Lower leg skin (tissue), 4 donors: ENCODE measurements around the gene CCDC82. TPM values are rescaled to one million over a fixed set of nuclear protein-coding genes. Genes with fewer than 3 reads are reported as not detected.

ENCODE experiments used
- DNase-seq, 2 donors: peaks; one replicate each; pipeline ENCODE4 v3.0.0-alpha.2; 2019; ENCODE audit warnings: low spot score in 2 of 2
- H3K4me3 ChIP-seq: fragments of 200-600 bp; sonication (generic); 2 replicates; pipeline ENCODE4 v1.5.1; 2017; ENCODE audit warnings: mild to moderate bottlenecking, low read depth; ENCODE audit not compliant: poor library complexity, severe bottlenecking
- POLR2A ChIP-seq, 2 donors: fragments of 450-650 bp; IDR thresholded peaks; one replicate each; pipeline ENCODE4 v1.6.1; 2016 to 2017; ENCODE audit warnings: antibody characterized with exemption in 2 of 2, mild to moderate bottlenecking in 1 of 2, moderate library complexity in 1 of 2
- WGBS, 2 donors: methylation state at CpG; one replicate each; pipeline ENCODE4 v1.1.5; 2018; 5-methylcytosine and 5-hydroxymethylcytosine counted together
- intact Hi-C: fragments of 100-400 bp; cut with DNase I; formaldehyde crosslinking; loops from one replicate; pipeline ENCODE4 v1.15.0; 2023; ENCODE audit warnings: low total_unique reads
- total RNA-seq, 4 donors: library from RNA; depleted of rRNA; stranded (reverse); fragments of >200 nt; gene quantifications; one replicate each; pipeline ENCODE4 v1.1.0, GENCODE V29; 2016
- TF ChIP-seq, protein P1 (sequence below), 3 donors: fragments of 450-650 bp; IDR thresholded peaks; one replicate each; pipeline ENCODE4 v1.5.1; 2016; ENCODE audit warnings: antibody characterized with exemption in 3 of 3, mild to moderate bottlenecking in 3 of 3, moderate library complexity in 2 of 3

Gene CCDC82
- total RNA-seq, 4 donors from 2014 or later = 5.4 to 15.2 (median 7.8) TPM

DNA sequence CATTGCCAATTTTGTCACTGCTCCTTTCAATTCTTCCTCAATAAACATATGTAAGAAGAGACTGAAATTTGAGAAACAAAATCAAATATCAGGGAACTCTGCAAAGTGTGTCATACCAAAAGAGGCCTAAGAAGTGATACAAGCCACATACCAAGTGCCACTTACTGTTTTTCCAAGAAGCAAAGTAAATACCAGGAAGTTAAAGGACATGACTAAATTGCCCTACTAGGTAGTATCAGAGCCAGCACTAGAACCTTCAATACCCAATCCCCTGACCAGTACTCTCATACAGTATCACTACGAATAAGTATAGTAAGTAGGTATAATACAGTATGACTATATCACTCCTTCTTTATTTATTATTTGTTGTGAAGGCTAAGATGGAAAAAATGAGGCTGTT, 60.3 kb downstream of the CCDC82 start:
- TF ChIP-seq, protein P1, sequence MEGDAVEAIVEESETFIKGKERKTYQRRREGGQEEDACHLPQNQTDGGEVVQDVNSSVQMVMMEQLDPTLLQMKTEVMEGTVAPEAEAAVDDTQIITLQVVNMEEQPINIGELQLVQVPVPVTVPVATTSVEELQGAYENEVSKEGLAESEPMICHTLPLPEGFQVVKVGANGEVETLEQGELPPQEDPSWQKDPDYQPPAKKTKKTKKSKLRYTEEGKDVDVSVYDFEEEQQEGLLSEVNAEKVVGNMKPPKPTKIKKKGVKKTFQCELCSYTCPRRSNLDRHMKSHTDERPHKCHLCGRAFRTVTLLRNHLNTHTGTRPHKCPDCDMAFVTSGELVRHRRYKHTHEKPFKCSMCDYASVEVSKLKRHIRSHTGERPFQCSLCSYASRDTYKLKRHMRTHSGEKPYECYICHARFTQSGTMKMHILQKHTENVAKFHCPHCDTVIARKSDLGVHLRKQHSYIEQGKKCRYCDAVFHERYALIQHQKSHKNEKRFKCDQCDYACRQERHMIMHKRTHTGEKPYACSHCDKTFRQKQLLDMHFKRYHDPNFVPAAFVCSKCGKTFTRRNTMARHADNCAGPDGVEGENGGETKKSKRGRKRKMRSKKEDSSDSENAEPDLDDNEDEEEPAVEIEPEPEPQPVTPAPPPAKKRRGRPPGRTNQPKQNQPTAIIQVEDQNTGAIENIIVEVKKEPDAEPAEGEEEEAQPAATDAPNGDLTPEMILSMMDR (IDR thresholded peaks at IDR 0.05) = no peak
- no peak for TF ChIP-seq POLR2A (IDR thresholded peaks at IDR 0.05)
- WGBS, 2 donors = 91 to 92% methylated on average over 1 of the region's 1 CpG
- intact Hi-C loops = no loop called here
- no peak for DNase-seq
- no peak overlapping the region for H3K4me3 ChIP-seq

DNA sequence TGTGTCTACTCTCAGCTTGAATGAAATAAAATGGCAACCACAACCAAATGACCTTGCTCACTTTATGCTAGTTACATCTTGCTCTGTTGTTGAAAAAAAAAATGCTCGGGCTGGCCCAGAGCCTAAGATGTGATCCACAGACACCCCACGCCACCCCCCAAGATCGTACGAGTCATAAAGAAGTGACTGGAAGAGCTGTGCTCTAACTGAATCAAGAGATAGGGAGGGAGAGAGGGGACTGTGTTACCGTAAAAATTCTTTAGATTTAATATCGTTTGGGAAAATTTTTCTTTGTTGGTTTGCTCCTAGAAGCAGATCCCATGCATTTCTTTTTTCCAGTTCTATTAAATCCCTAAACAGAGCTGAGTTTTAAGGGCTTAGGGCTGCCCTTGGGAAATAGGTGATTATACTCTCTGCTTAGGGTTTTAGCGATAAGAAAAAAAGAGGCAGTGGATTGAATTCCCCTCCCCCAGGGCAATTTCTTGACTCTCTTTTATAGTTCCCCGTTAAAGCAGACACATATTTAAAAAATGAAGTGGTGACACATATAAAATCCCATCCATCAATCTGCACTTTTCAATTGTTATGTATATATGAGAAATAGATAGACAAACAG, 61.2 kb downstream of the CCDC82 start:
- 58 to 60% methylated on average over 8 of the region's 8 CpGs for WGBS, 2 donors
- no peak overlapping the region for H3K4me3 ChIP-seq
- no peak for TF ChIP-seq POLR2A (IDR thresholded peaks at IDR 0.05)
- TF ChIP-seq, protein P1 (IDR thresholded peaks at IDR 0.05) = no peak
- DNase-seq = no peak
- intact Hi-C loops = no loop called here

DNA sequence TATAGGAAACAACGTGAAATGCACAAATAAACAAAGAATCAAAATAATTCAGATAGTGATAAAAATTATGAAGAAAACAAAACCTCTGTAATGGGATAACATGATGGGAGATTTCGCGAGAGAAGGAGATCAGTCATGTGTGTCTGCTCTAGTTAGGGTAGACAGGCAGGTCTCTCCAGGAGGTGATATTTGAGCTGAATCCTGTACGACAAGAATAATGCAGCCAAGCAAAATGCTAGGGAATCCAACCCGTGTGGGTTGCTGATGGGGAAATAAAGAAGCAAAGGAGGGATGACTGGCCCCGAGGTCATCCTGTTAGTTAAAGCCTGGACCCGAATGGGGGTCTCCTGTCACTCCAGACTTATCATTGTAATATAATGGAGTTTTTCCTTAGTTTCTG, 62.8 kb downstream of the CCDC82 start:
- no peak for DNase-seq
- TF ChIP-seq, protein P1 (IDR thresholded peaks at IDR 0.05) = no peak
- no peak for TF ChIP-seq POLR2A (IDR thresholded peaks at IDR 0.05)
- WGBS, 2 donors = 90 to 91% methylated on average over 7 of the region's 7 CpGs

DNA sequence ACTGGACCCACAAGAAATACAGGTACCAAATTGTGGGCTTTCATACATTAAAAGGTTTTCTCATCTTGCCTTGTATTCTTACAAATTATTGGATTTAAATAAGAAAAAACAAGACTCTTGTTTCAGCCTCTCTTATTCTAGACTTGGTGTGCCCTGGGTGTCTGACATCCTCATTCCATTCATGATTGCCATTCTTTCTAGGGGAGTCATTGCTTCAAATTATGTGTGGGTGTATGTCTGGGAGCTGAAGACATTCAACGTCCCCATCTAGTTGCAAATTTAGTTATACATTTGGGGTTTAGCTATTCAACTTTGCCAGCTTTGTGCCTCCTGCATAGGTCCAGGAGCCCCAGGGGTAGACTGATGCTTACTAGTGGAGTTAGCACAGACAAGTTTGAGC, 64.8 kb downstream of the CCDC82 start:
- H3K4me3 ChIP-seq = no peak overlapping the region
- TF ChIP-seq, protein P1 (IDR thresholded peaks at IDR 0.05) = no peak
- no peak for TF ChIP-seq POLR2A (IDR thresholded peaks at IDR 0.05)
- WGBS, 2 donors = 18 to 22% methylated on average over 1 of the region's 1 CpG
- intact Hi-C loops = no loop called here
- DNase-seq = no peak

More for the DNA sequence above, 62.8 kb downstream of the CCDC82 start:
- intact Hi-C loops = no loop called here
- H3K4me3 ChIP-seq = no peak overlapping the region

DNA sequence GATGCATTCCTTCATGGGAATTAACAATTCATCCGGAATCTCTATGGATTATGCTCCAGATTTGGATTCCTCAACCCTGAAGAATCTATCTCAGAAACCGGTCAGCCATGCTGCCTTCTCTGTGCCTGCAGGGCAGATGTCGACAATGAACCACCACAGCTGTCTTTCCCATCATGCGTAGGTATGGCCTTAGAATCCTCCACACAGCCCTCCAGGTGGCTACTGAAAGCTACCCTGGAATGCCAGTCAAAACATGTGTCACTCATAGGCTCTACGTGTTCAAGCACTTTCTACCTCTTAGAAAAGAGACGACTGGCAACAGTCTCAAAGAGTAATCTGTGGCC, 66.1 kb downstream of the CCDC82 start:
- TF ChIP-seq POLR2A (IDR thresholded peaks at IDR 0.05) = no peak
- TF ChIP-seq, protein P1 (IDR thresholded peaks at IDR 0.05) = no peak
- DNase-seq = no peak
- intact Hi-C loops = no loop called here
- H3K4me3 ChIP-seq = no peak overlapping the region
- 81 to 89% methylated on average over 6 of the region's 6 CpGs for WGBS, 2 donors
